Activated CD8-positive, alpha-beta memory T cell treated with anti-CD3 and anti-CD28 coated beads, Interleukin-2, amount 10 ng/mL, durations not matched to agents 7 days and 5 days (primary cell): Measurements from ENCODE around the gene CASTOR1. TPM values are rescaled to one million over a fixed set of nuclear protein-coding genes. Genes with fewer than 3 reads are reported as not detected.
A peak's percentile ranks its signal among the peaks of the same experiment; 100 is the strongest.

Experiments used
- ATAC-seq: fragments of 150-1000 bp; cut with Tn5 transposase; one replicate; pipeline ENCODE4 v1.10.0; 2021; ENCODE audit warnings: moderate library complexity
- CTCF ChIA-PET: fragments of 350-600 bp; sonication (Branson Sonifier 250); formaldehyde crosslinking; loops from one replicate; lab custom pipeline; 2021; ENCODE audit warnings: antibody characterized with exemption; lab: Charles Lee
- DNase-seq: peaks from one replicate; pipeline ENCODE4 v3.0.0-alpha.2; 2020
- H3K27ac Mint-ChIP-seq: one replicate; pipeline ENCODE4 v1.8.0; 2021; ENCODE audit warnings: mild to moderate bottlenecking, mixed read lengths
- H3K27me3 Mint-ChIP-seq: one replicate; pipeline ENCODE4 v1.8.0; 2021; ENCODE audit warnings: mixed read lengths
- H3K36me3 Mint-ChIP-seq: one replicate; pipeline ENCODE4 v1.8.0; 2021; ENCODE audit warnings: mild to moderate bottlenecking, mixed read lengths
- H3K4me1 Mint-ChIP-seq: one replicate; pipeline ENCODE4 v1.8.0; 2021; ENCODE audit warnings: mixed read lengths
- H3K4me3 Mint-ChIP-seq: one replicate; pipeline ENCODE4 v1.8.0; 2021; ENCODE audit warnings: mild to moderate bottlenecking, moderate library complexity, mixed read lengths
- H3K9me3 Mint-ChIP-seq: one replicate; pipeline ENCODE4 v1.8.0; 2022; ENCODE audit warnings: low read depth, mixed read lengths
- total RNA-seq, 2 experiments: library from RNA; stranded (reverse); gene quantifications; one replicate each; pipeline ENCODE4 v1.2.3, GENCODE V29; 2021

The CASTOR1 gene
- total RNA-seq, 2 experiments from 2014 or later = 8.7 to 10.2 TPM

- H3K4me1 Mint-ChIP-seq = peaks cover 83% of the 10 kb centered on the region
- no peaks in the 10 kb centered on the region for H3K9me3 Mint-ChIP-seq
- CTCF ChIA-PET = interaction anchor here (1.0 to 4.0 kb wide), 6 partner anchors 9 to 27 kb away, joined by 3 to 37 read pairs (median 10); partner anchors contain the start of genes CASTOR1 and TBC1D10A
- no peak overlapping the region for H3K4me3 Mint-ChIP-seq
- H3K27ac Mint-ChIP-seq = peak overlapping the region; percentile 59
- ATAC-seq = peak; percentile 54
- DNase-seq = peak; percentile 62
- H3K36me3 Mint-ChIP-seq = peaks cover 20% of the 10 kb centered on the region
- no peaks in the 10 kb centered on the region for H3K27me3 Mint-ChIP-seq
Measured at GRCh38 chr22:30314915-30315314, 25.6 kb upstream of the CASTOR1 start.

GRCh38 chr22:30313527-30314363 lies 24.4 kb upstream of the CASTOR1 start:
- H3K9me3 Mint-ChIP-seq = no peaks in the 10 kb centered on the region
- no peaks in the 10 kb centered on the region for H3K27me3 Mint-ChIP-seq
- H3K4me1 Mint-ChIP-seq = peaks cover 86% of the 10 kb centered on the region
- CTCF ChIA-PET = interaction anchor here (0.7 to 4.0 kb wide), 11 partner anchors 8 to 112 kb away, joined by 3 to 37 read pairs (median 4); partner anchors contain the start of genes MTFP1 and TBC1D10A
- DNase-seq (no peak), ATAC-seq (no peak)
- peak overlapping the region; percentile 55 for H3K27ac Mint-ChIP-seq
- peaks cover 13% of the 10 kb centered on the region for H3K36me3 Mint-ChIP-seq
- no peak overlapping the region for H3K4me3 Mint-ChIP-seq

GRCh38 chr22:30312053-30312452 lies 22.7 kb upstream of the CASTOR1 start:
- peaks cover 15% of the 10 kb centered on the region for H3K36me3 Mint-ChIP-seq
- peaks cover 91% of the 10 kb centered on the region for H3K4me1 Mint-ChIP-seq
- peak overlapping the region; percentile 63 for H3K27ac Mint-ChIP-seq
- no peaks in the 10 kb centered on the region for H3K27me3 Mint-ChIP-seq
- CTCF ChIA-PET = interaction anchor here (1.4 to 4.0 kb wide), 3 partner anchors 10 to 24 kb away, joined by 4 to 37 read pairs (median 4); partner anchors contain the start of gene TBC1D10A
- ATAC-seq (no peak), DNase-seq (no peak)
- H3K4me3 Mint-ChIP-seq = no peak overlapping the region
- no peaks in the 10 kb centered on the region for H3K9me3 Mint-ChIP-seq

GRCh38 chr22:30310881-30311771 lies 21.8 kb upstream of the CASTOR1 start:
- H3K27me3 Mint-ChIP-seq = no peaks in the 10 kb centered on the region
- peaks cover 95% of the 10 kb centered on the region for H3K4me1 Mint-ChIP-seq
- CTCF ChIA-PET = interaction anchor here (1.3 to 15.0 kb wide), 4 partner anchors 14 to 24 kb away, joined by 3 to 167 read pairs (median 20); partner anchors contain the start of genes CASTOR1 and TBC1D10A
- H3K9me3 Mint-ChIP-seq = no peaks in the 10 kb centered on the region
- peaks cover 15% of the 10 kb centered on the region for H3K36me3 Mint-ChIP-seq
- DNase-seq (no peak), ATAC-seq (no peak)
- no peak overlapping the region for H3K4me3 Mint-ChIP-seq
- H3K27ac Mint-ChIP-seq = peak overlapping the region; percentile 60

GRCh38 chr22:30309951-30310741 lies 20.8 kb upstream of the CASTOR1 start:
- ATAC-seq = peak; percentile 25
- peaks cover 12% of the 10 kb centered on the region for H3K36me3 Mint-ChIP-seq
- DNase-seq = no peak
- CTCF ChIA-PET = interaction anchor here (1.0 to 15.0 kb wide), 4 partner anchors 14 to 25 kb away, joined by 3 to 167 read pairs (median 5); partner anchors contain the start of genes CASTOR1 and TBC1D10A
- H3K4me1 Mint-ChIP-seq = peaks cover 95% of the 10 kb centered on the region
- no peaks in the 10 kb centered on the region for H3K27me3 Mint-ChIP-seq
- no peak overlapping the region for H3K4me3 Mint-ChIP-seq
- H3K27ac Mint-ChIP-seq = peak overlapping the region; percentile 88
- H3K9me3 Mint-ChIP-seq = no peaks in the 10 kb centered on the region

- no peaks in the 10 kb centered on the region for H3K27me3 Mint-ChIP-seq
- H3K4me3 Mint-ChIP-seq = no peak overlapping the region
- CTCF ChIA-PET = interaction anchor here (1.3 to 15.0 kb wide), 5 partner anchors 9 to 79 kb away, joined by 4 to 167 read pairs (median 4); partner anchors contain the start of genes CASTOR1, RNF215 and TBC1D10A
- H3K27ac Mint-ChIP-seq = peak overlapping the region; percentile 88
- peaks cover 95% of the 10 kb centered on the region for H3K4me1 Mint-ChIP-seq
- no peak for ATAC-seq
- peaks cover 20% of the 10 kb centered on the region for H3K36me3 Mint-ChIP-seq
- no peak for DNase-seq
- no peaks in the 10 kb centered on the region for H3K9me3 Mint-ChIP-seq
Measured at GRCh38 chr22:30308518-30309230, 19.4 kb upstream of the CASTOR1 start.

GRCh38 chr22:30308093-30308492 lies 18.8 kb upstream of the CASTOR1 start:
- peaks cover 96% of the 10 kb centered on the region for H3K4me1 Mint-ChIP-seq
- no peaks in the 10 kb centered on the region for H3K27me3 Mint-ChIP-seq
- no peak overlapping the region for H3K4me3 Mint-ChIP-seq
- peaks cover 25% of the 10 kb centered on the region for H3K36me3 Mint-ChIP-seq
- peak overlapping the region; percentile 88 for H3K27ac Mint-ChIP-seq
- ATAC-seq (no peak), DNase-seq (no peak)
- no peaks in the 10 kb centered on the region for H3K9me3 Mint-ChIP-seq
- CTCF ChIA-PET = interaction anchor here (1.1 to 15.0 kb wide), 6 partner anchors 9 to 79 kb away, joined by 3 to 167 read pairs (median 4); partner anchors contain the start of genes CASTOR1 and RNF215

GRCh38 chr22:30307041-30307574 lies 17.8 kb upstream of the CASTOR1 start:
- H3K27me3 Mint-ChIP-seq = no peaks in the 10 kb centered on the region

GRCh38 chr22:30306627-30307011 lies 17.3 kb upstream of the CASTOR1 start:
- Mint-ChIP-seq H3K36me3 (peaks cover 26% of the 10 kb centered on the region), H3K4me1 (peaks cover 96% of the 10 kb centered on the region), H3K4me3 (peak overlapping the region; percentile 74), H3K27ac (peak overlapping the region; percentile 88), H3K27me3 (no peaks in the 10 kb centered on the region), H3K9me3 (no peaks in the 10 kb centered on the region)
- ATAC-seq (peak; percentile 27), DNase-seq (no peak)
- CTCF ChIA-PET = interaction anchor here (0.8 to 15.0 kb wide), 8 partner anchors 8 to 85 kb away, joined by 3 to 167 read pairs (median 4); partner anchors contain the start of genes CASTOR1 and RNF215

More at GRCh38 chr22:30307041-30307574, 17.8 kb upstream of the CASTOR1 start:
- Mint-ChIP-seq H3K27ac (peak overlapping the region; percentile 88), H3K36me3 (peaks cover 25% of the 10 kb centered on the region), H3K4me1 (peaks cover 96% of the 10 kb centered on the region), H3K4me3 (peak overlapping the region; percentile 74), H3K9me3 (no peaks in the 10 kb centered on the region)
- DNase-seq (no peak), ATAC-seq (no peak)
- CTCF ChIA-PET = interaction anchor here (1.0 to 15.0 kb wide), 8 partner anchors 8 to 85 kb away, joined by 3 to 167 read pairs (median 3); partner anchors contain the start of gene CASTOR1

GRCh38 chr22:30305906-30306626 lies 16.8 kb upstream of the CASTOR1 start:
- CTCF ChIA-PET = interaction anchor here (0.8 to 15.0 kb wide), 7 partner anchors 9 to 86 kb away, joined by 3 to 167 read pairs (median 4); partner anchors contain the start of genes CASTOR1 and RNF215
- ATAC-seq = peak; percentile 61
- no peaks in the 10 kb centered on the region for H3K27me3 Mint-ChIP-seq
- peaks cover 31% of the 10 kb centered on the region for H3K36me3 Mint-ChIP-seq
- peak overlapping the region; percentile 88 for H3K27ac Mint-ChIP-seq
- no peaks in the 10 kb centered on the region for H3K9me3 Mint-ChIP-seq
- H3K4me1 Mint-ChIP-seq = peaks cover 97% of the 10 kb centered on the region
- DNase-seq = peak; percentile 67
- peak overlapping the region; percentile 74 for H3K4me3 Mint-ChIP-seq

GRCh38 chr22:30305519-30305905 lies 16.2 kb upstream of the CASTOR1 start:
- Mint-ChIP-seq H3K4me1 (peaks cover 96% of the 10 kb centered on the region), H3K9me3 (no peaks in the 10 kb centered on the region), H3K36me3 (peaks cover 36% of the 10 kb centered on the region), H3K4me3 (peak overlapping the region; percentile 74), H3K27ac (peak overlapping the region; percentile 88), H3K27me3 (no peaks in the 10 kb centered on the region)
- peak; percentile 83 for DNase-seq
- CTCF ChIA-PET = interaction anchor here (1.1 to 15.0 kb wide), 3 partner anchors 9 to 85 kb away, joined by 3 to 167 read pairs (median 4); partner anchors contain the start of gene CASTOR1
- ATAC-seq = peak; percentile 84
